Keratinocyte (primary cell): ENCODE data around the gene OR6B2. TPM values are rescaled to one million over a fixed set of nuclear protein-coding genes. Genes with fewer than 3 reads are reported as not detected.

Experiments
- DNase-seq: peaks from one replicate; pipeline ENCODE4 v3.0.0-alpha.2; 2011; ENCODE audit warnings: low read depth, missing footprints, low spot score
- FAIRE-seq: peaks from 2 replicates; lab custom pipeline; 2011; peaks lifted over from hg19 to GRCh38; lab: Jason Lieb, UNC
- H2AFZ ChIP-seq: 2 replicates; pipeline ENCODE4 v1.6.0; 2012; ENCODE audit warnings: low read length, control low read depth, inconsistent platforms; ENCODE audit not compliant: control insufficient read depth
- H3K27ac ChIP-seq: 2 replicates; pipeline ENCODE4 v1.5.1; 2011; ENCODE audit warnings: low read length; ENCODE audit not compliant: control insufficient read depth, insufficient read depth
- H3K27me3 ChIP-seq: 3 replicates; pipeline ENCODE4 v1.6.0; 2011; ENCODE audit warnings: low read length; ENCODE audit not compliant: control insufficient read depth, insufficient read depth; ENCODE audit errors: extremely low read depth
- H3K36me3 ChIP-seq, 2 experiments: 2 replicates in 1 of 2; 3 replicates in 1 of 2; pipeline ENCODE4 v1.5.1; 2011; ENCODE audit warnings: low read length in 2 of 2, mild to moderate bottlenecking in 1 of 2; ENCODE audit not compliant: control insufficient read depth in 2 of 2, insufficient read depth in 2 of 2; ENCODE audit errors: extremely low read depth in 1 of 2
- H3K4me1 ChIP-seq: 3 replicates; pipeline ENCODE4 v1.5.1; 2011; ENCODE audit warnings: low read length; ENCODE audit not compliant: control insufficient read depth, insufficient read depth; ENCODE audit errors: extremely low read depth
- H3K4me2 ChIP-seq: 3 replicates; pipeline ENCODE4 v1.6.0; 2011; ENCODE audit warnings: low read depth, low read length; ENCODE audit not compliant: control insufficient read depth, insufficient read depth; ENCODE audit errors: extremely low read depth
- H3K4me3 ChIP-seq, 3 experiments: fragments of 200-600 bp in 1 of 3; sonication (generic) in 1 of 3; 2 replicates in 2 of 3; 3 replicates in 1 of 3; pipeline ENCODE4 v1.5.1; 2011 to 2016; ENCODE audit warnings: low read length in 3 of 3, mild to moderate bottlenecking in 3 of 3, control low read depth in 2 of 3, inconsistent platforms in 1 of 3, low read depth in 1 of 3, mixed read lengths in 1 of 3, mixed run types in 1 of 3, moderate library complexity in 1 of 3; ENCODE audit not compliant: control insufficient read depth in 2 of 3, insufficient read depth in 2 of 3; ENCODE audit errors: extremely low read depth in 1 of 3
- H3K79me2 ChIP-seq: 2 replicates; pipeline ENCODE4 v1.6.0; 2012; ENCODE audit warnings: low read length; ENCODE audit not compliant: control insufficient read depth, insufficient read depth
- H3K9ac ChIP-seq: 3 replicates; pipeline ENCODE4 v1.6.0; 2011; ENCODE audit warnings: low read length; ENCODE audit not compliant: control insufficient read depth, insufficient read depth; ENCODE audit errors: extremely low read depth
- H3K9me1 ChIP-seq: 3 replicates; pipeline ENCODE4 v1.6.0; 2011; ENCODE audit warnings: low read length; ENCODE audit not compliant: control insufficient read depth, insufficient read depth; ENCODE audit errors: extremely low read depth
- H3K9me3 ChIP-seq: 2 replicates; pipeline ENCODE4 v1.5.1; 2012; ENCODE audit warnings: low read depth, low read length; ENCODE audit not compliant: control insufficient read depth
- H4K20me1 ChIP-seq: 3 replicates; pipeline ENCODE4 v1.6.0; 2011; ENCODE audit warnings: low read length; ENCODE audit not compliant: control insufficient read depth, insufficient read depth; ENCODE audit errors: extremely low read depth
- EZH2 ChIP-seq: IDR thresholded peaks from one replicate; pipeline ENCODE4 v1.6.1; 2012; ENCODE audit warnings: inconsistent platforms, mild to moderate bottlenecking, low read length, moderate library complexity
- dilution Hi-C: fragments of 300-500 bp; cut with MboI; formaldehyde crosslinking; loops from one replicate; pipeline ENCODE4 v1.7.0; 2020; ENCODE audit warnings: low sequenced_read_pairs; ENCODE audit not compliant: extremely low pct_ligation_motif_present
- polyA plus RNA-seq, 5 experiments: library from polyadenylated mRNA; depleted of rRNA in 3 of 5; stranded (reverse) in 3 of 5; stranded (forward) in 1 of 5; unstranded in 1 of 5; fragments of >200 nt; gene quantifications; 1 replicate in 1 of 5; 2 replicates in 3 of 5; 3 replicates in 1 of 5; pipeline versions ENCODE4 v1.2.1 to v1.2.3, GENCODE V29; 2011 to 2012; ENCODE audit warnings: missing spikeins in 2 of 5, low read depth in 1 of 5, low replicate concordance in 1 of 5
- TF ChIP-seq, protein P1 (sequence below), 3 experiments: IDR thresholded peaks in 1 of 3; conservative IDR thresholded peaks in 1 of 3; optimal IDR thresholded peaks in 1 of 3; 2 replicates in 2 of 3; 3 replicates in 1 of 3; pipeline versions ENCODE3 to v1.5.1; 2011; ENCODE audit warnings: low read length in 3 of 3, mild to moderate bottlenecking in 3 of 3, moderate library complexity in 2 of 3, control low read depth in 1 of 3, inconsistent platforms in 1 of 3; ENCODE audit not compliant: insufficient read depth in 2 of 3; ENCODE audit errors: extremely low read depth in 1 of 3

The OR6B2 gene
- polyA plus RNA-seq, 1 donor (not counting 4 experiments of a cell fraction or from before 2014, with no cell fraction given) = not detected

DNA sequence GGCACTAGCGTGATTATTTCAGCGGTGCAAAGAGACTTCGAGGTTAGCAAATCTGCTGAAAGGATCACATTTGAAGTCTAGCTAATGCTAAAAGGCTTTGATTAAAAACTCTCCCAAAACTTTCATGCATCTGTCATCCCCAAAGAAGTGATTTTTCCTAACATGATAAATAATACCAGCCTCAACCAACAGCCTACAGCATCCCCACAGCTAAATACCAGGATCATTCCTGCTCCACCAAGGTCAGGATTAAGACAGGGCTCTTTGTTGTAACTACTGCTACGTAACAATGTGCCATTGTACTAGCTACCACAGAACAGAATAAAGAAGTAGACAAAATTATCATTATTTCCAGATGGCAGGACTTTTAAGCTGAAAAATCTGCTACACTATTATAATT, 21.5 kb upstream of the OR6B2 start:
- peaks cover 24% of the 10 kb centered on the region for H3K27me3 ChIP-seq
- TF ChIP-seq EZH2 = no peak
- TF ChIP-seq, protein P1, sequence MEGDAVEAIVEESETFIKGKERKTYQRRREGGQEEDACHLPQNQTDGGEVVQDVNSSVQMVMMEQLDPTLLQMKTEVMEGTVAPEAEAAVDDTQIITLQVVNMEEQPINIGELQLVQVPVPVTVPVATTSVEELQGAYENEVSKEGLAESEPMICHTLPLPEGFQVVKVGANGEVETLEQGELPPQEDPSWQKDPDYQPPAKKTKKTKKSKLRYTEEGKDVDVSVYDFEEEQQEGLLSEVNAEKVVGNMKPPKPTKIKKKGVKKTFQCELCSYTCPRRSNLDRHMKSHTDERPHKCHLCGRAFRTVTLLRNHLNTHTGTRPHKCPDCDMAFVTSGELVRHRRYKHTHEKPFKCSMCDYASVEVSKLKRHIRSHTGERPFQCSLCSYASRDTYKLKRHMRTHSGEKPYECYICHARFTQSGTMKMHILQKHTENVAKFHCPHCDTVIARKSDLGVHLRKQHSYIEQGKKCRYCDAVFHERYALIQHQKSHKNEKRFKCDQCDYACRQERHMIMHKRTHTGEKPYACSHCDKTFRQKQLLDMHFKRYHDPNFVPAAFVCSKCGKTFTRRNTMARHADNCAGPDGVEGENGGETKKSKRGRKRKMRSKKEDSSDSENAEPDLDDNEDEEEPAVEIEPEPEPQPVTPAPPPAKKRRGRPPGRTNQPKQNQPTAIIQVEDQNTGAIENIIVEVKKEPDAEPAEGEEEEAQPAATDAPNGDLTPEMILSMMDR (optimal IDR thresholded peaks at IDR 0.05 in 1 of 3, IDR thresholded peaks at IDR 0.05 in 1 of 3, conservative IDR thresholded peaks at IDR 0.05 in 1 of 3; ENCODE audit: extremely low read depth in 1 of 3, insufficient read depth in 2 of 3, low read length in 3 of 3) = no peak
- H3K9me1 ChIP-seq = no peaks in the 10 kb centered on the region
- H3K27ac ChIP-seq = no peak overlapping the region
- no peaks in the 10 kb centered on the region for H3K9me3 ChIP-seq
- H2AFZ ChIP-seq = no peak overlapping the region
- H3K36me3 ChIP-seq = no peaks in the 10 kb centered on the region
- no peaks in the 10 kb centered on the region for H3K79me2 ChIP-seq
- no peaks in the 10 kb centered on the region for H3K4me1 ChIP-seq
- dilution Hi-C loops = no loop called here
- no peak overlapping the region for H3K4me3 ChIP-seq
- H3K4me2 ChIP-seq = no peak overlapping the region
- FAIRE-seq (no peak), DNase-seq (no peak)
- no peaks in the 10 kb centered on the region for H4K20me1 ChIP-seq
- no peak overlapping the region for H3K9ac ChIP-seq

DNA sequence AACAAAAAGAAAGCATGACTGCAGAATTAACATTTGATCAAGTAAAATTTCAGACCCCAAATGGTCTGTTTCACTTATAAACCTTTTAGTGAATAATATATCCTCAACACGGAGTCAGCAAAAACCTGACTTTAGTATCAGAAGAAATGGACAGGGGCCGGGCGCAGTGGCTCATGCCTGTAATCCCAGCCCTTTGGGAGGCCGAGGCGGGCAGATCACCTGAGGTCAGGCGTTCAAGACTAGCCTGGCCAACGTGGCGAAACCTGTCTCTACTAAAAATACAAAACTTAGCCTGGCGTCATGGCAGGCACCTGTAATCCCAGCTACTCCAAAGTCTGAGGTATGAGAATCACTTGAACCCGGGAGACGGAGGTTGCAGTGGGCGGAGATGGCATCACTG, 20.0 kb upstream of the OR6B2 start:
- H3K27me3 ChIP-seq = peaks cover 15% of the 10 kb centered on the region

More for the DNA sequence above, 20.0 kb upstream of the OR6B2 start:
- dilution Hi-C loops = no loop called here
- FAIRE-seq (no peak), DNase-seq (no peak)
- H3K9ac ChIP-seq = no peak overlapping the region
- no peaks in the 10 kb centered on the region for H3K79me2 ChIP-seq
- no peaks in the 10 kb centered on the region for H3K4me1 ChIP-seq
- no peak overlapping the region for H2AFZ ChIP-seq
- H3K4me3 ChIP-seq = no peak overlapping the region
- no peaks in the 10 kb centered on the region for H4K20me1 ChIP-seq
- H3K27ac ChIP-seq = no peak overlapping the region
- H3K9me1 ChIP-seq = no peaks in the 10 kb centered on the region
- H3K4me2 ChIP-seq = no peak overlapping the region
- H3K9me3 ChIP-seq = no peaks in the 10 kb centered on the region
- TF ChIP-seq, protein P1 (optimal IDR thresholded peaks at IDR 0.05 in 1 of 3, IDR thresholded peaks at IDR 0.05 in 1 of 3, conservative IDR thresholded peaks at IDR 0.05 in 1 of 3; ENCODE audit: extremely low read depth in 1 of 3, insufficient read depth in 2 of 3, low read length in 3 of 3) = no peak
- TF ChIP-seq EZH2 = no peak
- no peaks in the 10 kb centered on the region for H3K36me3 ChIP-seq
